Gastrocnemius medialis (tissue), 4 donors: ENCODE results near the gene MITD1. TPM values are rescaled to one million over a fixed set of nuclear protein-coding genes. Genes with fewer than 3 reads are reported as not detected.

Experiments
- ATAC-seq, 2 donors: fragments of 150-250 bp; one replicate each; pipeline ENCODE4 v1.9.1; 2016
- DNase-seq, 2 donors: peaks; one replicate each; pipeline ENCODE4 v3.0.0-alpha.2; 2019
- H3K27ac ChIP-seq, 4 donors: fragments of 200-600 bp; sonication (generic); 1 replicate in 1 of 4; 2 replicates in 3 of 4; pipeline ENCODE4 v1.5.1; 2016 to 2018; ENCODE audit warnings: mild to moderate bottlenecking in 2 of 4, moderate library complexity in 1 of 4
- H3K27me3 ChIP-seq, 3 donors: fragments of 200-600 bp; sonication (generic) in 2 of 3; 1 replicate in 1 of 3; 2 replicates in 2 of 3; pipeline versions ENCODE4 v1.5.1 to v1.6.0; 2016 to 2019; ENCODE audit warnings: mild to moderate bottlenecking in 1 of 3, moderate library complexity in 1 of 3
- H3K36me3 ChIP-seq, 2 donors: fragments of 200-600 bp; sonication (generic) in 1 of 2; one replicate each; pipeline ENCODE4 v1.5.1; 2017 to 2018
- H3K4me1 ChIP-seq, 2 donors: fragments of 200-600 bp; sonication (generic) in 1 of 2; one replicate each; pipeline ENCODE4 v1.5.1; 2016 to 2017; ENCODE audit warnings: mild to moderate bottlenecking in 2 of 2
- H3K4me3 ChIP-seq, 4 donors: fragments of 200-600 bp; sonication (generic) in 3 of 4; 1 replicate in 1 of 4; 2 replicates in 3 of 4; pipeline ENCODE4 v1.5.1; 2016 to 2019; ENCODE audit warnings: mild to moderate bottlenecking in 2 of 4
- H3K9me3 ChIP-seq, 3 donors: fragments of 200-600 bp; sonication (generic) in 2 of 3; 1 replicate in 1 of 3; 2 replicates in 2 of 3; pipeline ENCODE4 v1.5.1; 2016 to 2019
- POLR2A ChIP-seq, 2 donors: fragments of 450-650 bp; IDR thresholded peaks; one replicate each; pipeline ENCODE4 v1.6.1; 2017; ENCODE audit warnings: antibody characterized with exemption in 2 of 2, mild to moderate bottlenecking in 2 of 2, moderate library complexity in 2 of 2
- in situ Hi-C, 4 donors: fragments of 200-750 bp; cut with MboI; loops; one replicate each; pipeline versions ENCODE4 v1.15.0 to v1.8.0; 2017; ENCODE audit warnings: low sequenced_read_pairs in 4 of 4
- intact Hi-C: fragments of 100-400 bp; cut with DNase I; formaldehyde crosslinking; loops from one replicate; pipeline ENCODE4 v1.15.1; 2023; ENCODE audit warnings: low total_unique reads
- total RNA-seq, 4 donors: library from RNA; depleted of rRNA; stranded (reverse); fragments of >200 nt; gene quantifications; one replicate each; pipeline versions ENCODE4 v1.1.0 to v1.2.3, GENCODE V29; 2016
- TF ChIP-seq, protein P1 (sequence below), 5 experiments: fragments of 450-650 bp in 3 of 5; fragments of 200-600 bp in 2 of 5; sonication (generic) in 2 of 5; IDR thresholded peaks in 4 of 5; conservative IDR thresholded peaks in 1 of 5; 1 replicate in 4 of 5; 2 replicates in 1 of 5; pipeline ENCODE4 v1.5.1; 2016 to 2019; ENCODE audit warnings: antibody characterized with exemption in 5 of 5, mild to moderate bottlenecking in 3 of 5, moderate library complexity in 3 of 5

MITD1 gene
- total RNA-seq, 4 donors from 2014 or later: 12.3 to 16.8 (median 13.2) TPM

DNA sequence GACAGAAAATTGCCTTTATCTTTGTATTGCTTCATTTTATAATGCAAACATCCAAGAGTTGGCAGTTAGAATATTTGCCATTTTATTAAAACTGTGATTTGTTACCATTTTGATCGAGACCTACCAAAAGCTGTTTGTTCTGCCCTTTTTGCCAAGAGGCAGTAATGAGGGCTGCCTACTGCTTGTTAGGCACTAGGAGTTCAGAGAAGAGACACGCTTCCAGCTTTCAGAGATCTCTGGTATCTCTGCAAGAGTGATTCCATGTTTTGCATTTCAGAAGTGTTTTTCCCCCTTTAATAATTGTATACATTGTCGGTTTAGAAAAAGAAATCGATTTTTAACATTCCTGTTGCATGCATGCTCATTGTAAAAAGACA, 754 bp upstream of the MITD1 start:
- no peak for TF ChIP-seq POLR2A (IDR thresholded peaks at IDR 0.05)
- TF ChIP-seq, protein P1, sequence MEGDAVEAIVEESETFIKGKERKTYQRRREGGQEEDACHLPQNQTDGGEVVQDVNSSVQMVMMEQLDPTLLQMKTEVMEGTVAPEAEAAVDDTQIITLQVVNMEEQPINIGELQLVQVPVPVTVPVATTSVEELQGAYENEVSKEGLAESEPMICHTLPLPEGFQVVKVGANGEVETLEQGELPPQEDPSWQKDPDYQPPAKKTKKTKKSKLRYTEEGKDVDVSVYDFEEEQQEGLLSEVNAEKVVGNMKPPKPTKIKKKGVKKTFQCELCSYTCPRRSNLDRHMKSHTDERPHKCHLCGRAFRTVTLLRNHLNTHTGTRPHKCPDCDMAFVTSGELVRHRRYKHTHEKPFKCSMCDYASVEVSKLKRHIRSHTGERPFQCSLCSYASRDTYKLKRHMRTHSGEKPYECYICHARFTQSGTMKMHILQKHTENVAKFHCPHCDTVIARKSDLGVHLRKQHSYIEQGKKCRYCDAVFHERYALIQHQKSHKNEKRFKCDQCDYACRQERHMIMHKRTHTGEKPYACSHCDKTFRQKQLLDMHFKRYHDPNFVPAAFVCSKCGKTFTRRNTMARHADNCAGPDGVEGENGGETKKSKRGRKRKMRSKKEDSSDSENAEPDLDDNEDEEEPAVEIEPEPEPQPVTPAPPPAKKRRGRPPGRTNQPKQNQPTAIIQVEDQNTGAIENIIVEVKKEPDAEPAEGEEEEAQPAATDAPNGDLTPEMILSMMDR (IDR thresholded peaks at IDR 0.05 in 4 of 5, conservative IDR thresholded peaks at IDR 0.05 in 1 of 5): no peak
- peak overlapping the region; percentile 77 to 88 (median 80) for H3K27ac ChIP-seq
- intact Hi-C loops (loop anchor here (1.0 to 2.0 kb wide), 5 partner anchors 27 to 573 kb away; partner anchors contain the start of genes C2orf15, COA5, LIPT1 and REV1), in situ Hi-C loops (loop anchor here (10.0 to 25.0 kb wide), 6 partner anchors 156 to 1381 kb away; partner anchors contain the start of genes REV1 (in 4 of the 4), EIF5B (in 2 of the 4), TXNDC9 (in 2 of the 4) and COA5 (in 1 of the 4))
- peaks cover 0 to 1% of the 10 kb centered on the region in 2 donors for H3K36me3 ChIP-seq
- H3K4me3 ChIP-seq: peak overlapping the region; percentile 73 to 84 (median 80)
- peaks cover 23 to 33% of the 10 kb centered on the region in 2 donors for H3K4me1 ChIP-seq
- no peaks in the 10 kb centered on the region for H3K27me3 ChIP-seq
- no peak for DNase-seq
- H3K9me3 ChIP-seq: no peaks in the 10 kb centered on the region
- ATAC-seq: no peak

DNA sequence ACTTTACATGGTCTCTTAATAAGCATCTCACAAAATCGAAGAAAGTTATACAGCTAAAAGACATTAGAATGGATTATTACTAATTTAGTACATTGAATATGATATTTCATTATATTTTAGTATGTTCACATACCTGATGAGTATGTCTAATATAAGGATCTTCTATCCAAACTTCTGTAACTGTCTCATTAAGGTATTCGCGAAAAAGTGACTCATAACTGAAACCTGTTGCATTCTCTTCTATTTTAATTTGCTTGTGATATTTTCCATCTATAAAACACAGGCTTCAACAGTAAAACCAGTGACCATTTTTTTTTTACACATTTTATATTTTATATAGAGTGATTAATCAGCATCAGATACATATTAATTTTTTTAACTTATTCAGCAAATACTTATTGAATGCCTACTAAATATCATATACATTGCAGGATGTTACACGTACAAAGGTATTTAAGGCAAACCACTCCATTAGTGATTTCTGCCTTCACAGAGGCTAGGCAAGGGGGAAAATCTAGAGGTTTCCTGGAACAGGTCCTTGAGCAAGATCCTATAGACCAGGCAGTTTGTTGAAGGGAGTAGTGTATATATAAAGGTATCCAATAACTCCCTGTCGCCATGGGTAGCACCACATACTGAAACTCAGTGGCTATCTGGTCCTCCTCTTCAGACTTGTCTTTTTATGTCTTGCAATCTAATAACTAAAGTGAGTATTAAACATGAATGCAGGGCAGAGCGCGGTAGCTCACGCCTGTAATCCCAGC, 9.3 kb downstream of the MITD1 start:
- DNase-seq (no peak), ATAC-seq (no peak)
- Histone ChIP-seq H3K4me1 (no peaks in the 10 kb centered on the region), H3K36me3 (peaks cover 0 to 52% of the 10 kb centered on the region in 2 donors), H3K4me3 (no peak overlapping the region), H3K27me3 (no peaks in the 10 kb centered on the region), H3K9me3 (no peaks in the 10 kb centered on the region), H3K27ac (no peak overlapping the region)
- intact Hi-C loops: no loop called here
- TF ChIP-seq POLR2A (IDR thresholded peaks at IDR 0.05): no peak
- TF ChIP-seq, protein P1 (IDR thresholded peaks at IDR 0.05 in 4 of 5, conservative IDR thresholded peaks at IDR 0.05 in 1 of 5): no peak
- in situ Hi-C loops: no loop called here

DNA sequence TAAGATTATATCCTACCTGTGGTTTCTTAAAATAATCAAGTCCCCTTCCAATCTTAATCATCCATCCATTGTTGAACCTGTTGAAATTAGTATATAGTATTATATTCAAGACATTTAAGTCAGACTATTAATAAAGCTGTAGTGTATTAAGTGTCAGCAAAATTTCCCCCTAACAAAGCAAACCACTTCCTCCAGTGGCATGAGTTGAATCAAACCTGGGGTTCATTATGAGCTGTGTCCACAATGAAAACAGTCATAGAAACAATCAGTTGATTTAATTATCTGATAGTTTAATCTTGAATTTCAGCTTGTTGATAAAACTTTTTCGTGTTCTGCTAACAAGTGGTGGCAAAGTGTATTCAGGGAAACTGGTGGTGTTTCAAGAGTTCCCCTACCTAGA, 11.3 kb downstream of the MITD1 start:
- in situ Hi-C loops: no loop called here
- DNase-seq: no peak

GRCh38 chr2:99166218-99166617, 14.6 kb downstream of the MITD1 start:
- intact Hi-C loops: no loop called here

More for the DNA sequence above, 11.3 kb downstream of the MITD1 start:
- TF ChIP-seq, protein P1 (IDR thresholded peaks at IDR 0.05 in 4 of 5, conservative IDR thresholded peaks at IDR 0.05 in 1 of 5): no peak
- TF ChIP-seq POLR2A (IDR thresholded peaks at IDR 0.05): no peak
- Histone ChIP-seq H3K9me3 (no peaks in the 10 kb centered on the region), H3K27ac (no peak overlapping the region), H3K4me1 (no peaks in the 10 kb centered on the region), H3K36me3 (peaks cover 0 to 62% of the 10 kb centered on the region in 2 donors), H3K27me3 (no peaks in the 10 kb centered on the region), H3K4me3 (no peak overlapping the region)
- intact Hi-C loops: no loop called here
- ATAC-seq: no peak

More at GRCh38 chr2:99166218-99166617, 14.6 kb downstream of the MITD1 start:
- no peaks in the 10 kb centered on the region for H3K9me3 ChIP-seq
- H3K4me3 ChIP-seq: no peak overlapping the region
- in situ Hi-C loops: no loop called here
- peaks cover 0 to 54% of the 10 kb centered on the region in 2 donors for H3K36me3 ChIP-seq
- H3K4me1 ChIP-seq: no peaks in the 10 kb centered on the region
- H3K27me3 ChIP-seq: no peaks in the 10 kb centered on the region
- no peak for DNase-seq
- H3K27ac ChIP-seq: no peak overlapping the region
- ATAC-seq: no peak
- TF ChIP-seq, protein P1 (IDR thresholded peaks at IDR 0.05 in 4 of 5, conservative IDR thresholded peaks at IDR 0.05 in 1 of 5): no peak
- TF ChIP-seq POLR2A (IDR thresholded peaks at IDR 0.05): no peak
